LNCaP clone FGC (cell line): ENCODE data around the gene B3GAT3.

Experiments used
- DNase-seq: peaks from one replicate; pipeline ENCODE4 v3.0.0-alpha.2; 2011; ENCODE audit warnings: low read depth
- H3K4me3 ChIP-seq: 2 replicates; pipeline ENCODE4 v1.5.1; 2011; ENCODE audit warnings: mild to moderate bottlenecking, low read depth, low read length, control low read depth
- TF ChIP-seq, protein P1 (sequence below): IDR thresholded peaks from 2 replicates; pipeline ENCODE4 v1.5.1; 2012; ENCODE audit warnings: mild to moderate bottlenecking; ENCODE audit not compliant: control insufficient read depth, insufficient read depth; ENCODE audit errors: extremely low read depth

B3GAT3 gene

DNA sequence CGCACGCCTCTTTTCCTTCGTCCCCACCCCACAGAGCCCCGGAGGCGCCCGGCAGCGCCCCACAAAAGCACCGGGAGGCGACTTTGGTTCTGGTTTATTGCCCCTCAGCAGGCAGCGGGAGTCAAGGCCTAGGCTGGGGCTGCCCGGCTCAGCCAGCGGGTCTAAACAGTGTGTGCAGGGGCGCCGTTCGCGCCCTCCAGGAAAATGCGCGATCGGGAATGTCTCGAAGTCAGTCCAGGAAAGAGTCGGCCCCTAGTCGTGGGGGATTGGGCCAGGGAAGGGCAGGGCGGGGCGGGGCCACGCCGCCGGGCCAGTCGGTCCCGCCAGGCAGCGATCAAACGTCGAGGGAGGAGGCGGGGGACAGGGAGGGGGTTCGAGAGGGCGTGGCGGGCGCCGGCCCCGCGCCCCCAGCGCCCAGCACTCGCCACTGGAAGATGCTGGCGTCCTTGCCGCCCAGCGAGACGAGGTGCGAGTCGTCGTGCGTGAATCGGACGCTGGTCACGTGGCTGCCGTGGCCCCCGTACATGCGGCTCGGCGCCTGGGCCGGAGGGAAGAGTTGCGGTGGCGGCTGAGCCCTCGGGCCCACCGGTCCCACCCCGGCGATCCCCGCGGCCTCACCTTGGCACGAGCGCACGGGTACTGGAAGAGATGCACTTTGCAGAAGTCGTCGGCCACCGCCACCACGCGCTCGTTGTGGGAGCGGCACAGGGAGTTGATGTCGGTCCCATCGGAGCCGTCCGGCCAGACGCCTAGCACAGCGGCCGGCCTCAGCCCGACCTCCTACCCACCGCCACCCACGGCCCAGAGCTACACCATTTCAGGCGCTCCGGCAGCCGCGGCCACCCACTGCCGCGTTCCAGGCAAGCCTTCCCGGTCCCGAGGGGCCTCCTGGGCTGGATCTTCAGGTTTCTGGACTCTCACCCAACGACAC is 19.4 kb downstream of the B3GAT3 start:
- H3K4me3 ChIP-seq = peak overlapping the region; percentile 99
- TF ChIP-seq, protein P1, sequence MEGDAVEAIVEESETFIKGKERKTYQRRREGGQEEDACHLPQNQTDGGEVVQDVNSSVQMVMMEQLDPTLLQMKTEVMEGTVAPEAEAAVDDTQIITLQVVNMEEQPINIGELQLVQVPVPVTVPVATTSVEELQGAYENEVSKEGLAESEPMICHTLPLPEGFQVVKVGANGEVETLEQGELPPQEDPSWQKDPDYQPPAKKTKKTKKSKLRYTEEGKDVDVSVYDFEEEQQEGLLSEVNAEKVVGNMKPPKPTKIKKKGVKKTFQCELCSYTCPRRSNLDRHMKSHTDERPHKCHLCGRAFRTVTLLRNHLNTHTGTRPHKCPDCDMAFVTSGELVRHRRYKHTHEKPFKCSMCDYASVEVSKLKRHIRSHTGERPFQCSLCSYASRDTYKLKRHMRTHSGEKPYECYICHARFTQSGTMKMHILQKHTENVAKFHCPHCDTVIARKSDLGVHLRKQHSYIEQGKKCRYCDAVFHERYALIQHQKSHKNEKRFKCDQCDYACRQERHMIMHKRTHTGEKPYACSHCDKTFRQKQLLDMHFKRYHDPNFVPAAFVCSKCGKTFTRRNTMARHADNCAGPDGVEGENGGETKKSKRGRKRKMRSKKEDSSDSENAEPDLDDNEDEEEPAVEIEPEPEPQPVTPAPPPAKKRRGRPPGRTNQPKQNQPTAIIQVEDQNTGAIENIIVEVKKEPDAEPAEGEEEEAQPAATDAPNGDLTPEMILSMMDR = no peak
- no peak for DNase-seq

DNA sequence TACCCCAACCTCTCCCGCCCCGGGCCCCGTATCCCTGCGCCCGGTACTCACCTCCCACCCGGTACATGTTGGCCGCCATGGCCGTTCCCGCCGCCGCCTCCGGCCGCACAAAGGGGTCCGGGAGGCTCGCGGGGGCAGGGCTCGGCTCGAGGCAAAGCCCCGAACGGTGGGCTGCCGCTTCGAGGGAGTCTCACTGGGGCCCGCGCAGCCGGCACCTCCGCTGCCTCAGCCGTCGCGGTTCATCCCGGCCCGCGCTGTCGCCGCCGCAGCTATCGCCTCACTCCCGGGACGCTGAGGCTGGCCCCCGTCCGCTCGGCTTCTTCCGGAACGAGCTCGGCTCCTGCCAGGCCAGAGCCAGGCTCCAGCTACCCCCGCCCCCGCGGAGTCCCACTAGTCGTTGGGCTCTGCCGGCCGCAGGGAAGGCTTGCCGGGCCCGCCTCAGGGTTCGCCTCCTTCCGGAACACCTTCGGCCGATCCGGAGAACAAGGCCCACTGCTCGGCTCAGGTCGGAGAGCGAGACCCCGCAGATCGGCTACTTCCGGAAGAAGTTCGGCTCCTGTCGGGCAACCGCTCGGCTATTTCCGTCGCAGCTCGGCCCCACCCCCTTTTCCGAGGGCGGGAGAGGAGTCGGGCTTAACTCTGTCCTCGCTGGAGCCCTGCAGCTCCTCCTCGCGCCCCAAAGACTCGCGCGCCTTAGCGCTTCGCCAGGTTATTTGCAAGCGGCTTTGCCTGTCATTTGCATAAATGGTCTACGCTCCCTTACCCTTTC is 20.2 kb downstream of the B3GAT3 start, which contains the start of gene MTA2:
MTA2 (minus strand) TSS at position 494 of the 769 bp plus-strand sequence; CDS start at position 79, 415 bp downstream.
- DNase-seq = peak; percentile 93
- peak within 1 kb of the TSS; percentile 99 for H3K4me3 ChIP-seq
- TF ChIP-seq, protein P1 = no peak

DNA sequence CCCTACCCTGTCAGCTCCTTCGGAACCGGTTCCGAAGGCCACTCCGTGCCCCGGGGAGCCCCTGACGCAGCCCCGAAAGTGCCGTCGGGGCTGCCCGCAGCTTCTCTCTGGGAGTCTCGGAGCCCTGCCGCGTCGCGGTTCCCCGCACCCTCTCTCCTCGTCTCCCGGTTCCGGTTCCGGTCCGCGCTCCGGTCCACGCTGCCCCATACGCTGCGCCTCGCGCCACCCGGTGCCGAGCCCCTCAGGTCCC is 20.7 kb downstream of the B3GAT3 start:
- no peak for DNase-seq

DNA sequence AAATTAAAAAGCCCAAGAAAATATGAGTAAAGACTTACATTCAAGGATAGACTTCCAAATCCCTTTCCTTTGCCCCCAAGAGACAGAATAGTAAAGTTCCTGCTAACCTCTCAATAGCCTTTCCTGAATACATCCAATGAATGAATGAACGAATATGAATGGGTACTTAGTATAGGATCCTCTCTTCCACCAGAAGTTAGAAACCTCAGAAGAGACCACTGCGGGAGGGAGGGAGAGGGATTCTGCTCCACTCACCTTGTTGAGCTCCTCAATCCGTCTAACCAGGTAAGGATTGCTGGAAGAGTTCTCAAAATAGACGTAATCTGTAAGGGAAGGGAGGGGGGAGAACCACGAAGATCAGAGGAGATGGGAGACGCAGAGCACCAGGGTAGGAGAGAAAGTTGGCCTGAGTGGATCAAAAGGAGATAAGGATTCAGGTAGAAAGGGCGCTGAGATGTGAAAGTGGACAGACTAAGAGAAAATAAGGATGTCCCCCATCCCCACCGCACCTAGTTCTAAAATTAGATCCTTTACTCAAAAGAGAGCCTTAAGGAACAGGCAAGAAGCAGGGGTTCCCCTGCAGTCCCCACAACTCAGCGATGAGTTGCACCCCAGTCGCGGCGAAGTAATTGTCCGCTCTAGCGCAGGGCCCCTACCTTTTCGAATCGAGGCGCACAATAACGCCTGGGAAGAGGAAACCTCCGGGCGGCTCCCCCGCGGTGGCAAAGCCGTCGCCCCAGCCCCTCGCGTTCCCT is 21.2 kb downstream of the B3GAT3 start:
- TF ChIP-seq, protein P1 = no peak
- DNase-seq = no peak

More for the DNA sequence above, 20.7 kb downstream of the B3GAT3 start:
- TF ChIP-seq, protein P1 = no peak
- H3K4me3 ChIP-seq = peak overlapping the region; percentile 99

DNA sequence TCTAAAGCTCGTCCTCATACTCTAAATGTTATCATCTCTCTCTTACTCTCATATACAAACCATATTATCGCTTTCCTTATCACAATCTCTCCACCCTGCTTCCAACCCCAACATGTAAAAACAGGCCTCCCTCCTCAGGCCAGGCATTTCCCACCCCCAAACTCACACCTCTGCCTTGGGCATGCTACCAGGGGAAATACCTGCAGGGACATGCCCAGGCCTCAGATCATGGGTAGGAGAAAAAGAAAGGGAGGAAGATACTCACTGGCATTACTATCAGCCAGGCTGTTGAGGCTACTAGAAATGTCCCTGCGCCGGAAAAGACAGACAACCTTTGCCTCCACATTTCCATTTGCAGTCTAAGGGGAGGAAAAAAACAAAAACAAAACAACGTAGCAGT is 21.9 kb downstream of the B3GAT3 start:
- no peak for DNase-seq
- H3K4me3 ChIP-seq = peak overlapping the region; percentile 99
- TF ChIP-seq, protein P1 = no peak

More for the DNA sequence above, 21.2 kb downstream of the B3GAT3 start:
- H3K4me3 ChIP-seq = peak overlapping the region; percentile 99

DNA sequence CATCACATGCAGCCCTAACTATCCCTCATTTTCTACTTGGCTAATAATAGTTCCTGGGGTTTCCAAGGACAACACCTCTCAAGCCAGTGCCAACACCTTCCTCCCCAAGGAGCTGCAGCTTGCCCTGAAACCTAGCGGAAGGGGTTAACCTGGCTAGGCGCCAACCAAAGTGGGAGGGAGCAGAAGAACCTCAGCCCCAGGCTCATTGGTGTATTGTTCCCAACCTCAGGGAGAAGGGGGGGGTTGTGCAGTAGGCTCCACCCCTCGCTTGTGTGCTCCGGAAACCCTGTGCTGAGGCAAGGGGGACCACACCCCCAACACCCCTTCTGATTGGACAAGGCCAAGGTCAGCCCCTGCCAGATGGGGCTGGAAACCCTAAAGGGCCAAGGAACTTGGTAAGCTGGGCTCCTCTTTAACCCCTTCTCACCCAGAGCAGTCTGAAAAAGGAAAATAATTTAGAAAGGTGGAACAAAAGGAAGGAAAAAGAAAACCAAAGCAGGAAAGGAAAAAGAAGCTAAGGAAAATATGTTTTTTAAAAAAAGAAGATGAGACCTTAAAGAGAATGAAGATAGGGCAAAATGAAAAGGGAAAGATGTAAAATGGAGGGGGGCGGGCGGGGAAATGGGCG is 22.6 kb downstream of the B3GAT3 start:
- TF ChIP-seq, protein P1 = no peak
- H3K4me3 ChIP-seq = peak overlapping the region; percentile 99
- DNase-seq = peak; percentile 99
